B cell (primary cell): ENCODE results near the gene IRF2BPL. TPM values are rescaled to one million over a fixed set of nuclear protein-coding genes. Genes with fewer than 3 reads are reported as not detected.

ENCODE experiments used
- ATAC-seq: fragments of 200-7000 bp; cut with Tn5 transposase; one replicate; pipeline ENCODE4 v1.10.0; 2021; ENCODE audit warnings: low read depth, mild to moderate bottlenecking, moderate number of reproducible peaks, moderate library complexity
- CTCF ChIA-PET: fragments of 350-600 bp; sonication (Branson Sonifier 250); formaldehyde crosslinking; loops from one replicate; lab custom pipeline; 2021; ENCODE audit warnings: antibody characterized with exemption, inconsistent platforms; lab: Charles Lee
- POLR2A ChIA-PET: fragments of 350-600 bp; sonication (Branson Sonifier 250); formaldehyde crosslinking; loops from one replicate; lab custom pipeline; 2021; ENCODE audit warnings: antibody characterized with exemption; lab: Charles Lee
- DNase-seq: peaks from one replicate; pipeline ENCODE4 v3.0.0; 2013
- H2AFZ ChIP-seq: 2 replicates; pipeline ENCODE4 v1.6.1; 2012; ENCODE audit warnings: mild to moderate bottlenecking, low read depth, low read length; ENCODE audit not compliant: insufficient read depth, poor library complexity, severe bottlenecking
- H3K27ac ChIP-seq, 2 donors: 1 replicate in 1 of 2; 2 replicates in 1 of 2; pipeline ENCODE4 v1.5.1; 2012 to 2013; ENCODE audit warnings: low read length in 2 of 2, mild to moderate bottlenecking in 2 of 2, moderate library complexity in 1 of 2
- H3K27me3 ChIP-seq, 4 experiments: fragments of 200-600 bp in 1 of 4; sonication (generic) in 1 of 4; replicated peaks in 1 of 4; 1 replicate in 2 of 4; 2 replicates in 2 of 4; pipeline versions ENCODE4 v1.6.1 to v1.7.0; 2013 to 2016; ENCODE audit warnings: low read length in 3 of 4, mild to moderate bottlenecking in 2 of 4, mixed read lengths in 1 of 4, moderate library complexity in 1 of 4; ENCODE audit not compliant: insufficient read depth in 4 of 4, control insufficient read depth in 3 of 4; ENCODE audit errors: control extremely low read depth in 1 of 4
- H3K36me3 ChIP-seq, 2 experiments: replicated peaks in 1 of 2; 1 replicate in 1 of 2; 2 replicates in 1 of 2; pipeline versions ENCODE4 v1.6.1 to v1.7.1; 2013; ENCODE audit warnings: low read length in 1 of 2; ENCODE audit not compliant: insufficient read depth in 2 of 2, control insufficient read depth in 1 of 2; ENCODE audit errors: control extremely low read depth in 1 of 2, extremely low read depth in 1 of 2
- H3K4me1 ChIP-seq, 2 donors: fragments of 200-600 bp in 1 of 2; sonication (generic) in 1 of 2; 1 replicate in 1 of 2; 2 replicates in 1 of 2; pipeline versions ENCODE4 v1.5.1 to v1.6.1; 2013 to 2017; ENCODE audit warnings: low read length in 2 of 2; ENCODE audit not compliant: control insufficient read depth in 2 of 2, insufficient read depth in 2 of 2
- H3K4me2 ChIP-seq: replicated peaks from 2 replicates; pipeline ENCODE3; 2012; ENCODE audit warnings: mild to moderate bottlenecking, low read depth, low read length; ENCODE audit not compliant: poor library complexity, severe bottlenecking
- H3K4me3 ChIP-seq, 5 experiments: fragments of 200-600 bp in 1 of 5; sonication (generic) in 1 of 5; 1 replicate in 3 of 5; 2 replicates in 2 of 5; pipeline versions ENCODE4 v1.5.1 to v1.7.0; 2011 to 2016; ENCODE audit warnings: low read length in 4 of 5, mild to moderate bottlenecking in 4 of 5, low read depth in 2 of 5, control low read depth in 1 of 5, moderate library complexity in 1 of 5; ENCODE audit not compliant: insufficient read depth in 1 of 5; ENCODE audit errors: control extremely low read depth in 1 of 5, extremely low read depth in 1 of 5
- H3K79me2 ChIP-seq: fragments of 200-600 bp; sonication (generic); one replicate; pipeline ENCODE4 v1.6.0; 2016; ENCODE audit warnings: low read length; ENCODE audit not compliant: control insufficient read depth, insufficient read depth
- H3K9ac ChIP-seq: fragments of 200-600 bp; sonication (generic); 2 replicates; pipeline ENCODE4 v1.6.1; 2017; ENCODE audit warnings: mild to moderate bottlenecking, low read length, moderate library complexity
- H3K9me3 ChIP-seq, 3 donors: one replicate each; pipeline versions ENCODE4 v1.6.1 to v1.7.1; 2013; ENCODE audit warnings: low read length in 2 of 3; ENCODE audit not compliant: control insufficient read depth in 2 of 3, insufficient read depth in 1 of 3; ENCODE audit errors: control extremely low read depth in 1 of 3
- H4K20me1 ChIP-seq: 2 replicates; pipeline ENCODE4 v1.6.0; 2012; ENCODE audit warnings: mild to moderate bottlenecking, low read length; ENCODE audit not compliant: insufficient read depth, control insufficient read depth, poor library complexity, severe bottlenecking
- H3K27ac Mint-ChIP-seq: one replicate; pipeline ENCODE4 v1.8.0; 2021; ENCODE audit warnings: mixed read lengths
- H3K27me3 Mint-ChIP-seq: one replicate; pipeline ENCODE4 v1.8.0; 2021; ENCODE audit warnings: mixed read lengths
- H3K4me1 Mint-ChIP-seq: one replicate; pipeline ENCODE4 v1.8.0; 2021; ENCODE audit warnings: mixed read lengths
- H3K4me3 Mint-ChIP-seq: one replicate; pipeline ENCODE4 v1.8.0; 2021; ENCODE audit warnings: mixed read lengths
- H3K9me3 Mint-ChIP-seq: one replicate; pipeline ENCODE4 v1.8.0; 2022; ENCODE audit warnings: mixed read lengths; ENCODE audit not compliant: insufficient read depth
- EZH2 ChIP-seq: IDR thresholded peaks from 2 replicates; pipeline ENCODE4 v1.6.1; 2012; ENCODE audit warnings: borderline replicate concordance, low read depth, mild to moderate bottlenecking, moderate library complexity, low read length; ENCODE audit not compliant: insufficient read depth, poor library complexity, severe bottlenecking
- WGBS: methylation state at CpG from one replicate; pipeline ENCODE4 v1.1.5; 2013; ENCODE audit warnings: missing lambda C conversion rate; ENCODE audit not compliant: insufficient coverage; 5-methylcytosine and 5-hydroxymethylcytosine counted together
- intact Hi-C: fragments of 100-400 bp; cut with micrococcal nuclease; formaldehyde crosslinking; loops from one replicate; pipeline ENCODE4 v1.10.0; 2022
- polyA plus RNA-seq: library from polyadenylated mRNA; depleted of rRNA; stranded (reverse); fragments of >200 nt; gene quantifications from 2 replicates; pipeline ENCODE4 v1.2.3, GENCODE V29; 2012
- total RNA-seq, 2 donors: library from RNA; stranded (reverse); fragments of 120-200 nt in 1 of 2; gene quantifications; 1 replicate in 1 of 2; 2 replicates in 1 of 2; pipeline versions ENCODE4 v1.2.3 to v1.2.4, GENCODE V29; 2013 to 2022
- TF ChIP-seq, protein P1 (sequence below): fragments of 200-600 bp; IDR thresholded peaks from one replicate; pipeline ENCODE4 v1.8.0; 2022; ENCODE audit warnings: antibody characterized with exemption, mild to moderate bottlenecking

Gene IRF2BPL
- total and polyA plus RNA-seq, 2 donors (not counting 1 experiment from before 2014, with no cell fraction given): 27.9 to 34.0 TPM

DNA sequence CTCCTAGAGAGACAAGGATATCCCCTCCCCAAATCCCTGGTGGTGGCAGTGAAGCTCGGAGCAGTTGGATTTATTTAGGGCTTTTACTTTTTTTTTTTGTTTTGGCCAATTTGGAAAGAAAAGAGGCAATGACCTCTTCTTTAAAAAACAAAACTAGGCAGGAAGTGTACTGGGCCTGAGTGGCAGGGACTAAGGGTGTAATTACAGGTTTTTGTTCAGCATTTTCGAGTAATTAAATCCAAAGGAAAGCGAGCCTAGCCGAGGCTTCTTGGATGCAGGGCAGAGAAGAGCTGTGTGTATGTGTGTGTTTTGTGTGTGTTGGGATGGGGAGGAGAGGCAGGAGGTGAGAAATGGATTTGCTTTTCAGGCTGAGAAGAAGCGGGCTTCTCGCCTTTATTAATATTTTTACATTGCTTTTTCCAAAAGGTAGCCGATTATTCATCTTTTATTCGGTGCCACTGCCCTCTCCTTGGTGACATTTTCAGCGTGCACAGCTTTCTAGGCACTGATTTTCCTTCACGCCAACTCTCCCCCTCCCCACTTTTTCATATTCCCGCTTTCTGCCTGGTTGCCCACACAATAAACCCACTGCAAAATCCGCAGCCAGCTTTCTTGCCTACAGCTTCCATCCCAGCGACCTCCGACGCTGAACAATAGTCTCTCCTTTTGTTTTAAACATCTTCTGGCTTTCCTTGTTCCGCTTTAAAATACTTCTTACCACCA, 8.9 kb upstream of the IRF2BPL start:
- Histone ChIP-seq H3K4me3 (peak overlapping the region in 1 of 5 experiments; percentile 1), H3K79me2 (no peaks in the 10 kb centered on the region), H3K27me3 (no peaks in the 10 kb centered on the region), H3K27ac (peak overlapping the region in 1 of 2 donors; percentile 54), H3K9me3 (no peaks in the 10 kb centered on the region), H3K4me2 (peak overlapping the region; percentile 90), H3K9ac (no peak overlapping the region), H4K20me1 (no peaks in the 10 kb centered on the region), H2AFZ (peak overlapping the region; percentile 58), H3K36me3 (no peaks in the 10 kb centered on the region), H3K4me1 (peaks cover 71 to 85% of the 10 kb centered on the region in 2 donors)
- CTCF ChIA-PET: interaction anchor here (0.9 to 3.0 kb wide), 7 partner anchors 10 to 128 kb away, joined by 3 to 14 read pairs (median 7); no protein-coding TSS in a partner anchor
- DNase-seq: no peak
- TF ChIP-seq EZH2: no peak
- TF ChIP-seq, protein P1, sequence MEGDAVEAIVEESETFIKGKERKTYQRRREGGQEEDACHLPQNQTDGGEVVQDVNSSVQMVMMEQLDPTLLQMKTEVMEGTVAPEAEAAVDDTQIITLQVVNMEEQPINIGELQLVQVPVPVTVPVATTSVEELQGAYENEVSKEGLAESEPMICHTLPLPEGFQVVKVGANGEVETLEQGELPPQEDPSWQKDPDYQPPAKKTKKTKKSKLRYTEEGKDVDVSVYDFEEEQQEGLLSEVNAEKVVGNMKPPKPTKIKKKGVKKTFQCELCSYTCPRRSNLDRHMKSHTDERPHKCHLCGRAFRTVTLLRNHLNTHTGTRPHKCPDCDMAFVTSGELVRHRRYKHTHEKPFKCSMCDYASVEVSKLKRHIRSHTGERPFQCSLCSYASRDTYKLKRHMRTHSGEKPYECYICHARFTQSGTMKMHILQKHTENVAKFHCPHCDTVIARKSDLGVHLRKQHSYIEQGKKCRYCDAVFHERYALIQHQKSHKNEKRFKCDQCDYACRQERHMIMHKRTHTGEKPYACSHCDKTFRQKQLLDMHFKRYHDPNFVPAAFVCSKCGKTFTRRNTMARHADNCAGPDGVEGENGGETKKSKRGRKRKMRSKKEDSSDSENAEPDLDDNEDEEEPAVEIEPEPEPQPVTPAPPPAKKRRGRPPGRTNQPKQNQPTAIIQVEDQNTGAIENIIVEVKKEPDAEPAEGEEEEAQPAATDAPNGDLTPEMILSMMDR: no peak
- WGBS: 63% methylated on average over 13 of the region's 16 CpGs
- ATAC-seq: no peak
- Mint-ChIP-seq H3K4me3 (peak overlapping the region; percentile 66), H3K27ac (peak overlapping the region; percentile 87), H3K9me3 (no peaks in the 10 kb centered on the region), H3K4me1 (peaks cover 82% of the 10 kb centered on the region), H3K27me3 (no peaks in the 10 kb centered on the region)
- POLR2A ChIA-PET: interaction anchor here (0.9 to 2.1 kb wide), 3 partner anchors 10 to 76 kb away, joined by 3 to 8 read pairs (median 4); partner anchors contain the start of gene IRF2BPL
- intact Hi-C loops: no loop called here
